T-helper 1 cell treated with Interleukin-12 subunit alpha and Interleukin-12 subunit beta and Interleukin-4 antibody, amounts not matched to agents 30 ng/mL and 1 ng/mL, for 36 hours (primary cell): ENCODE data around the gene EEF1AKMT3. TPM values are rescaled to one million over a fixed set of nuclear protein-coding genes. Genes with fewer than 3 reads are reported as not detected.

Source experiments
- intact Hi-C: fragments of 100-400 bp; cut with micrococcal nuclease; formaldehyde crosslinking; loops from one replicate; pipeline ENCODE4 v1.15.1; 2024
- total RNA-seq: library from RNA; stranded (reverse); gene quantifications from 2 replicates; pipeline ENCODE4 v1.2.3, GENCODE V29; 2022

The EEF1AKMT3 gene
- total RNA-seq: 2.9 and 4.2 TPM in 2 replicates

DNA sequence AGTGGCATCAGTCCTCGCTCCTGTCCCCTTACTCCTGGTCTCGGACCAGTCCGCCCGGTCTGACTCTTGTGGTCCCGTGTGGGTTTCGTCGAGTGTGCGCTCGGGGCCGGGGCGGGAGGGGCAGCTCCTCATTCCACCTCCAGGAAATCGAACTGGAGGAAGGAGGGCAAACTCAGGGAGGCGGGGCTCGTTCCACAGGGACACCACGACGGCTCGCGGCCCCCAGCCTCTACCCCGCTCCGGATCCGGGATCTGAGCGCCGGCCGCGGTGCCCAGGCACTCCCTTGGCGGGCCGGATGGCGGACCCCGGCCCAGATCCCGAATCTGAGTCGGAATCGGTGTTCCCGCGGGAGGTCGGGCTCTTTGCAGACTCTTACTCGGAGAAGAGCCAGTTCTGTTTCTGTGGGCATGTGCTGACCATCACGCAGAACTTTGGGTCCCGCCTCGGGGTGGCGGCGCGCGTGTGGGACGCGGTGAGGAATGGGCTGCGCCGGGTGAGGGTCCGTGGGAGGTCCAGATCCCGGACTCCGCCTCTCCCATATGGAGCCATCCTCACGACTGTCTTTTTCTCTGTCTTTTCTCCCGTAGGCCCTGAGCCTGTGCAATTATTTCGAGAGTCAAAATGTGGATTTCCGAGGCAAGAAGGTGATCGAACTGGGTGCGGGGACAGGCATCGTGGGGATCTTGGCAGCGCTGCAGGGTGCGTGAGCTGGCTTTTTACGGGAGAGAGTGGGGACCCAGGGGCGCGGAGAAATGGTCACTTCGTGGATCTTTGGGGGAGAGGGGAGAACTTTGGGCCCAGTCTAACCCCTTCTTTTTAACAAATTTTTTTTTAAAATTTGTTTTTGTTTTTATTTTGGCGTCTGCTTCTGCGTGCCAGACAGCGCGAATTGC lies at the start of gene EEF1AKMT3:
Gene EEF1AKMT3 (plus strand): TSS at position 186 of the 894 bp plus-strand sequence. CDS start 111 bp downstream, at position 297.
- intact Hi-C loops: loop anchor here (1.0 to 5.0 kb wide), 10 partner anchors 10 to 1825 kb away; partner anchors contain the start of genes ATP23, CDK4, OS9 and SLC16A7

DNA sequence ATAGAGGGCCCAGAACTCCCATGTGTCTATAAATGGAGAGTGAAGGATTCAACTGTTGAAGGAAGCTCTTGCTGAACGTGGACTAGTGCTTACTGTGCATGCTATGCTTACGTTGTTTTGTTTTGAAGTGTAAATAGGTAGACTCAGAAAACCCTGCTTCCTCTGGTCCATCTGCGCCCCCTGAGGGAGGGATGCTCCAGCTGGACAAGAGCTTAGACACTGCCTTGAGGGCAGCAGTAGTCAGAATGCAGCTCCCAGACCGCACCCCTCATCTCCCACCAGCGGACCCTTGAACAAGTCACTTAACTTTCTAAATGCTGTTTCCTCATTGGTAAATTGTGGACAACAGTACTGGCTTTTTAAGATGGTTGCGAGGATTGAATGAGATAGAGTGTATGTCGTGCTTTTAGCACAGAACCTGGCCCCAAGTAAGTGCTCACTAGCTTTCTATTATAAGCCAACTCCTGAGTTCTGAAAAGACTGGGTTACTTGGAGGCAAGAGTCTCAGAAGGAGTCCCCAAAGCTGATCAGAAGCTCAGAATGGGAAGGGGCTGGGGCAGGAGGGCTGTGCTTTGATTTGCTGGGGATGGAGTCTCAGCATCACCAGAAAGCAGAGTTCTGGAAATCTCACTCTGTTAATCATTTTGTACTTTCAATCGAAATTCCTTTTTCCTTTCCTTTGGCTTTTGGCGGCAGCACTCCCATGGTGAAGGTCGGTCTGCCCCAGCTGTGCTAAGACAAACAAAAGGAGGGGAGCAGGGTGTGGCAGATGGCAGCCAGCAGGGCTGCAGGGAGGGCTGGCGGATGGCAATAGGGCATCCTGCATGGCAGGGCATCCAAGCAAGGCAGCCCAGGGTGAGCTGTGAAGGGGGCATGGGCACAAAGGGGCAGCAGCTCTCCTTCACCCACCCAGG lies 49.4 kb upstream of the EEF1AKMT3 start:
- intact Hi-C loops: no loop called here

DNA sequence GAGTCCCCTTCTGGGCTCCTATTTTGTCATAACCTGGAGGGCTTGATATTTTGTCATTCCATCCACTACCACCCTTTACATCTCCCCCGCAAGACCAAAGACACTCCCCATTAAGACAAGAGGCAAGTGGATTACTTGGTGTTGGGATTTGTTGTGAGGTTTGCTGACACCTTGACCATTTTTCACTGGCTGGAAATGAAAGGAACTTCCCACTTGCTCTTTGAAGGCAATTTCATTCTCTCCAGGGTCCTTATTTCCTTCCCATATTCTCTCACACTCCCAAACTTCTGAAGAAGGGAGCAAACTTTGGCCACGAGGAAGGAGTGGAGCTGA lies 48.8 kb upstream of the EEF1AKMT3 start:
- intact Hi-C loops: no loop called here

DNA sequence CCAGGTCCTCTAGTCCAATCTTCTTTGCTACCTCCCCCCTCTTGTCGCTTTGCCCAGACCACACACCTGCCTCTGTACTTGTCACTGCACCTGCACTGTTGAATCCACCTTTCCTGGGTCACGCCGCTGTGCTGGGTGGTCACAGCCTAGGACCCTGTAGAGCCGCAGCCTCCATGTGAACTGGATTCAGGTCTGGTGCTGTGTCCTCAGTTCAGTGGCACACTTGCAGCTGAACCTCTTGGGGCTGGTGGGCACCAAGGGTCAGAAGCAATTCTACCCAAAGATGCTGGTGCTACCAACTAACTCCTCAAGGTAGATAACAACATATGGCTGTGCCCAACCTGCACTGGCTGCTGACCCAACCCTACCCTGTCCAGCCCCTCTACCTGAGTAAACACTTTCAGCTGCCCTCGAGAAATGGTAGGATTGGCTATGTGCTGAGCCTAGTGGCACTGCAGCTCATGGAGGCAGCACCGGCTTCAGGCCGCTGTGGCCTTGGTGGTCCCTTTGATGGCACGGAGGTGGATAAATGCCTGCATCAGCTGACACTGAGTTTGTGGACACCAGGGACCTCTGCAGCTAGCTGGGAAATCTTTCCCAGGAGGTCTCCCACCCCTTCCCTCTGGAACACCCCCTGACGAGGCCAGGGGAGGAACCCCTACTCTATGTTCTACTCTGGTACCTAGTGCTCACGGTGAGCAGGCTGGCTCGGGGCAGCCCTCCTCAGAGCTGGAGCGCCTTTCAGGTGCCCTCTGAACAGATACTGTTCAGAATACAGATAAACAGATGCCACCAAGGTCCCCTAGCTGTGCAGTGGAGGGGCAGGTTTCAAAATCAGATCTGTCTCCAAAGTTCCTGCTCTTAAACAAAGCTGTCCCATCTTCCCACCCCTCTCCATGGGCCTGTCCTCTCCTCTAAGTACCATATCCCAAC lies 48.1 kb upstream of the EEF1AKMT3 start:
- intact Hi-C loops: no loop called here

DNA sequence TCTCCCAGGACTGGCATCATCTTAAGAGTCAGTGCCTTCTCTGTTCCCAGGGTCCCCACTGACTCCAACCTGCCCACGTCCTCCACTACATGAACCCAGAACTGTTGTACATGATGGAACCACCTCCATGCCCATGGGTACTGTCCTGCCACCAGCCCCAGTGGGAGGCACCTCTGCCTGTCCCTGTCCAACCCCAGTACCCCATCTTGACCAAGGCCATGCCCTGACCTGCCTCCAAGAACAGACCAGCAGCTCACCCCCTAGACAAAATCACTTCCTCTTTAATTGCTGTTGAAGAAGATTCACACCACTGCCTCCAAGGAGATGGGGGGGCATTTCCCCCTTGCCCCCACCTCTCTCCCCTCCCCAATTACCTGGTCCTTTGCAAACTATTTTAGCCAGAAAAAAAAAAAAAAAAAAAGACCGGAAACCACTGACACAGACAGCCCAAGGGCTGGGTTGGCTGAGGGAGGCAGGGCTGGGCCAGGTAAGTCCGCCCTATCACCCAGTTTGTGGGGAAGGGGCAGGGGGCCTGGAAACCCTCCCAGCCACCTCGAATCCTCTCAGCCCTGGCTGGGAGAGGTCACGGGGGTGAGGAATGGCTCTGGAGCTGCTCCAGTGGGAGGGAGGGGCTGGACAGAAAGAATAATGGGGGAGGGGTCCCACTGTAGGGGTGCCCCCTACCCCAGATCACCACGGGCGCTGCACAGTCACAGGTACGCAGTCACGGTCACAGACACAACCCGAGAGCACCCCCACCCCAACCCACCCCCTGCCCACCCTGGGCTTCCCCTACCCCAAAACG lies 47.3 kb upstream of the EEF1AKMT3 start:
- intact Hi-C loops: no loop called here

DNA sequence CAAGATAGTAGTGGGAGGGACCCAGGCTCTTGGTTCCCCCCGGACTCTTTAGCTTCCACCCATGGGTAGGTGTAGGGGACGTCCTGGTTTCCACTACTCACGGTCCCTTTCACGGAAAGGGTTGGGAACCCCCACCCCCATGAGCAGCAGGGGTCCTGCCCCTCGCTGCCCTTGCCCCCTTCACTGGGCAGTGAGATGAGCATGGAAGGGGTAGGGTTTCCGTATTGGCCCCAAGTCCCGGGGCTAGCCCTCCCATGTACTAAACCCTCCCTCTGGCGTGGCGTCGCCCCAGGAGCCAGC lies 46.6 kb upstream of the EEF1AKMT3 start:
- intact Hi-C loops: no loop called here

DNA sequence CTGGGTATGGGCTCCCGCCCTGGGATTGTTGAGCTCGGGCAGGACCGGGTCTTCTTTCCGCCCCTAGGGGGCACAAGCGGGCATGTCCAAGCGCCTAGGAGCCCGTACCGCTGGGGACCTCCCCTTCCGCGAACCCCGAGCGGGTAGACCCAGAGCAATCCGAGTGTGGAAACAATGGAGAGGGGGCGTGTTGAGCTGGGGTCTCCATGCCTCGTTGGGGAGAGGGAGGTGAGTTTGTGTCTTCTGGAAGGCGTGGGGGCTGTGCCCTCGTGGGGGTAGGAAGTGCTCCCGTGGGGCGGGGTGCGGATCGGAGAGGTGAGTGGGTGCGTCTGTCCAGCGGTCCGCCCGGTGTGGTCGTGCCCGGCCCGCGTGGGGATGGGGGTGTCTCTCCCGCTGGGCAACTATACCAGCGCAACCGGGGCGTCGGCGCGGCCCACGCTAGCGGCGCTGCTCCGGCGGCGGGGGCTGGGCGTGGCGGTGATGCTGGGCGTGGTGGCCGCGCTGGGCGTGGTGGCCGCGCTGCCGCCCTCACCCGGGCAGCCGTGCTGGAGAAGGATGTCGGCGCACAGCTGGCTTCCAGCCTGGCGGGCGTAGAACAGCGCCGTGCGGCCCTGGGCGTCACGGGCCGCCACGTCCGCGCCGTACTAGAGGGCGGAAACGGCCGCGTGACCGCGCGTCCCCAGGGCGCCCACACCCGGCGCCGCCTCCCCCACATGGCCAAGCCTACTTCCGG lies 46.1 kb upstream of the EEF1AKMT3 start:
- intact Hi-C loops: no loop called here

DNA sequence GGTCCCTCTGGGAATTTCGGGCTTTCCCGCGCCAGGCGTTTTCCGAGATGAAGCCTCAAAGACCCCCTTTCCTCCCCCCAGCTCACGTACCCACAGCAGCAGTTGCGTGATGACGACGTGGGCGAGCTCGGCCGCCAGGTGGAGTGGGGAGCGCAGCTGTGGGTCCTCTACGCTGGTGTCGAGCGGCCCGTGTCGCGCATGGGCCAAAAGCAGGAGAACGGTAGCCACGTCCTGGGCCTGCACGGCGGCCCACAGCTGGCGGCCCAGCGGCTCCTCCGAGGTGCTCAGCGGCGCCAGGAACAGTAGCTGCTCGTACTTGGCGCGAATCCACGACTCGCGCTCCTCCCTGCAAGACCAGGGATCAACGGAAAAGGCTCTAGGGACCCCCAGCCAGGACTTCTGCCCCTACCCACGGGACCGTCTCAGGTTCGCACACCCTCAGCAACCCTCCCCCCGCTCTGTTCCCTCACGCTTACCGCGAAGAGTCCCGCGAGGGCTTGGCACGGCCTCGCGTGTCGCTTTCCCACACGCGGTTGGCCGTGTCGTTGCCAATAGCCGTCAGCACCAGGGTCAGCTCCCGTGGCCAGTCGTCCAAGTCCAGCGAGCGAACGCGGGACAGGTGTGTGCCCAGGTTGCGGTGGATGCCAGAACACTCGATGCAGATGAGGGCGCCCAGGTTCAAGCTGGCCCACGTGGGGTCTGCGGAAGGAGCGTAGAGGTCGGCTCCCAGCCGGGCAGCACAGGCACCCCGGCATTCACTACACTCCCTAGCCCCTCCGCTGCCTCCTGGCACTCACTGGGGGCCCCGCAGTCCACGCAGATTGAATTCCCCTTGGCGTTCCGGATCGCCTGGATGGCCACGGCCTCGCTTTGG lies 45.3 kb upstream of the EEF1AKMT3 start:
- intact Hi-C loops: no loop called here

DNA sequence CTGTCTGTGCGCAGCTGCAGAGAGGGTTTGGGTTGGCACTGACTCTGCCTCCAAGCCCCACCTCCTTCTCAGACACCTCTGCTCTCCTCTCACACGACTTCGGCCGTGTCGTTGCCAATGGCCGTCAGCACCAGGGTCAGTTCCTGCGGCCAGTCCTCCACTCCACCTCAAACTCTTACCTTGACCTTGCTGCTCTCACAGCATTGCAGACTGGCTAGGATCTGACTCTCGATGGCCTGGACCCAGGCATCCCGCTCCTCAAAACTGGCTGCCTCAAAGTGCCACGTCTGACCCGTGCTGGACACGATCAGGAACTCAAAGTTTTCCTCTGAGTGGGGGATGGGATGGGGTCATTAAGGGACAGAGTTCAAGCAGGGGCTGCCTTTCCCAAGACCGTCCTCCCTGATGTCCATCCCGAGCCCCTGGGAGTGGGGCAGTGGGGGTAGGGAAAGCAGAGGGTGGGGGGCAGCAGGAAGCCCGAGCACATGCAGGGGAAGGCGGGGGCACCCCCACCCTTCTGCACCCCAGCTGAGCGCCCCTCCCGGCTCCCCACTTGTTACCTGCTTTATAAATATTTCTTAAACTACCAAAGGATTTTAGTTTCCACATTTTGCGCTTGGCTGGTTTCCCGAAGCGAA lies 44.5 kb upstream of the EEF1AKMT3 start:
- intact Hi-C loops: no loop called here

DNA sequence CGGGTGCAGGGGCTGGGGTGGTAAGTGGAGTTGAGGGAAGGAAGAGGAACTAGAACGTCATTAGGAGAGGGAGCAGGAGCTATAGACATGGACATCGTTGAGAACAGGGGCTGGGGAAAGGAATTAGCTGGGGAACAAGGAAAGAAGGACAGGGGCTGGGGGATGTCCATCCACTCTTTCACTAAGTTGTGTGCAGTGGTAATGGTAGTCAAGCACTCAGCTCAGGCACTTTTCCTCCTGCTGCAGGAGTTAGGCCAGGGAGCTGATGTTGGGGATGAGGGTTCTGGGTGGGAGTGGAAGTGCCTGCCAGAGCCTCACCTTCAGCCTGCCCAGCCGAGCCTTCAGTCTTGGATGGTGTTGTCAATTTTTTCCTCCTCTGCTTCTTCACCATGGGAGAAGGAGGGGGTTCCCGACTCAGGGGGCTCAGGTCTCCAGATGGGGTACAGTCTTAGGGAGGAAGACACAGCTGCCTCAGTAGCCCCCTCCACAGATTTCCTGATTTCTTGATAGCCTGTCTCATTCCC lies 43.0 kb upstream of the EEF1AKMT3 start:
- intact Hi-C loops: no loop called here

DNA sequence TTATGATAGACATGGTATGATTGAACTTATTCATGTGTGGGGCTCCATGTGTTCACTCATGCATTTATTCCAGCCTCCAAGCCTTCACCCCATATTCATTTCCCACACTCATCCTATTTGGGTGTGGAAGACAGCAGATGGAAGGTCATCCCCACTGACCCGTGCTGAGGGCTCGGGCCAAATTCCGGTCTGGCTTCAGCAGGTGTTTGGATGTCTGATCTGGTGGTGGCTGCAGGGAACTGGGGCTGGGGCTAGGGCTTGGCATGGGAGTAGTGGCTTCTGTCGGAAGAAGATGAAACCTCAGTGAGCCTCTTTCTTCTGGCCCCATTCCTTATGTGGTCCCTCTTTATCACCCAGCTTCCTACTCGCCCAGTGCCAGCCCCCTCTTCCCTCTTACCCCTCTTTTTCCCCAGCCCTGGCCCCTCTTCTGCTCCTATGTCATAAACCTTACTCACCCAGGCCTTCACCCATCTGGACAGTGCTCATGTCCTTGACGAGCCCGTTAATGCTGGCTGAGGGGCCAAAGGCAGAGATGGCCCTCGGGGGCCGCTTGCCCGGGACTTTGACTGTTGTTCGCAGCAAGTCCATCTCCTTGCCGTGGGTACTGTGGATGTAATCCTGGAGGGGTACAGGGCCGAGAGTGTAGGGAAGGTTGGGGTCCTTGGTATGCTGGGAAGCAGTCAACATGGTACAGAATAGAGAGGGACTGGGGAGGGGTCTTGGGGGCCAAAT lies 41.9 kb upstream of the EEF1AKMT3 start:
- intact Hi-C loops: no loop called here

DNA sequence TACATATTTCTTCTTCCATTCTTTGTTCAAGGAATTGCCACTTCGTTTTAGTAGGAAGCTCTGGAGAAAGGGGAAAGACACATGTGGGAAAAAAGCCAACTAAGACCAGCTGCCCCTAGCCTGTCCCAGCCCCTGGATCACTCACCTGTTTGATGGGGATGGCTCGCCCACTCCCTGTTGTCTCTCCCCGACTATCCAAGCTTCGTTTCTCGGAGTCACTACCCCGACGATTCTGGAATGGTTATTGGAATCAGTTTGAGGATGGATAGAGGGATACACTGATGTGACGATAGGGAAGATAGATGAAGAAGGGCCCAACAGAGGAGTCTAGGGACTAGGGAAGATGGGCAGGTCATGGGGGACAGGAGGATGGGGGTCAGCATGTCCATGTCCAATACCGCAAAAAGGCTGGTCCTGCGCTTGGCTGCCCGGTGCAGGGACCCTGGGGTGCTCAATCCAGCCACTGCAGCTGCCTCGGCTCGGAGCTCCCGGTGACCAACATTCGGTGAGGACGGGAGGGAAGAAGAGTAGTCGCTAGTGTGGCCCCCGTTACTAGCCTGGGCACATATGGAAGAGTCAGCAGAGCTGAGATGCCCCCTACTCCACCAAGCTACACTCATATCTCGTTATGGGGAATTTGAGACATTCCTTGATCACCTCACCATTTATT lies 40.9 kb upstream of the EEF1AKMT3 start:
- intact Hi-C loops: no loop called here

DNA sequence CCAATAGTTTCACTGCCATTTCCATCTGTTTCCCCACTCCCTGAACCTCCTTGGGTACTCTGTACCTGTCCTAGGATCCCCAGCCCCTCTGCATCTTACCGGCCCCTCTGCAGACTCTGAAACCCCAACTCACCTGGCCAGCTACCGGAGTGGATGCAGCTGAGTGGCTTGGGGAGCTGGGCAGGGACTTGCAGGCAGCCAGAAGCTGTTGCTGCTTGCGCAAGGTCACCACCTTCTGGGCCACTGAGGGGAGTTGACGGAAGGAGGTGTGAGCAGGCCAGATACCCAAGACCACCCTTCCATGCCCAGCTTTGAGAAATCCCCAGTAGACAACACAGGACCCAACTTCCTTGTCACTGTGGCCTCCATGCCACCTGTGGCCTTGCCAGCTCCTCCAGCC lies 40.1 kb upstream of the EEF1AKMT3 start:
- intact Hi-C loops: no loop called here

DNA sequence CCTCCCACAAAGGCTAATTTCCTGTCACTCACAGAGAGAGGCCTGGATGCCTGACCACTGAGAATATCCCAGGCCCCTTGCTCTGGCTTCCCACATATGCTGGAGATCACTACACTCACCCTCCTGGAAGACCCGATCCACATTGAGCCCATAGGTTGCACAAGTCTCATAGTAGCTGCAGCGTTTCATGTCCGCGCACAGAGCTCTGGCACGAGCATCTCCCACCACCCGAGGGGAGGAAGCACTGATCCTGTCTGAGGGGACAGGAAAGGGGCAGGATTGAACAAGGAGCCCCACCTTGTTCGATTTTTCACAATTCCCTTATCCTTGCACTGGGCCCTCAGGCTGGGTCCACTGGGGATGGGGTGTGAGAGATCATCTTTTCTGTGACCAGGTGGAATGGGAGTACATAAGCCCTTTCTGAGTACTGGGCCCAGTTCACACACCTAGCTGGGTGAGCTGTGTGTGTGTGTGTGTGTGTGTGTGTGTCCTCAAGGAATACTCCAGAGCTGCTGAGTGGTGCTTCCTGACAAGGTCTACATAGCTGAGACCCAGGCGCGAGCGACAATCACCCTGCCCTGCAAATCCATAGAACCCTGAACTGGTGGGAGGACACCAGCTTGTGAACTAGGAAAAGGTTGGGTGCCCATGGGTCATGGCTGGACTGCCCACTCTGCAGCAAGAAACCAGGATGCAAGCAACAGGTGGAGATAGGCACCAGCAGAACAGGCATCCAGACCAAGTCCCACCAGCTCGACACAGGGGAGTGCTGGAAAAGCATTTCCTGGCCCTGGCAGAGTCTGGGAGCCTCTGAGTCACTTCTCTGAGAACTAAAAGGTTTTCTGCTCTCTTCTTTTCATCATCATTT lies 39.5 kb upstream of the EEF1AKMT3 start:
- intact Hi-C loops: no loop called here

DNA sequence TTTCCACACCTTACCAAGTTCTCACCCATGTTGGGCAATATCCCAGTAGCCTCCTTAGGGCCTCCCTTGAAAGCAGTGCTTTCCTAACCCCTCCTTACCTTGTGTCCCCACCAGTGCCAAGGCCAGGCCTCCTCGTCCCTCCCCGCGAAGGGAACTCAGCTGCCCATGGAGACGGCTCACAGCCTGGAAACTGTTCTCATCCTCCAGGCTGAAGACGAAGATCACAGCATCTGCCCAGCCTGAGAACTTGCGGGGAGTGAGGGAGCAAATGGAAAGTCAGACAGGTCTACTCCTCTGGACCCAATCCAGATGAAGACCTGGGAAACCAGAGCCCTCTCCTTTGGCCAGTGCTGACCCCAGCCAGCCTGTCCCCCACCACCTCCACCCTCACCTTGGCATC lies 38.5 kb upstream of the EEF1AKMT3 start:
- intact Hi-C loops: no loop called here

DNA sequence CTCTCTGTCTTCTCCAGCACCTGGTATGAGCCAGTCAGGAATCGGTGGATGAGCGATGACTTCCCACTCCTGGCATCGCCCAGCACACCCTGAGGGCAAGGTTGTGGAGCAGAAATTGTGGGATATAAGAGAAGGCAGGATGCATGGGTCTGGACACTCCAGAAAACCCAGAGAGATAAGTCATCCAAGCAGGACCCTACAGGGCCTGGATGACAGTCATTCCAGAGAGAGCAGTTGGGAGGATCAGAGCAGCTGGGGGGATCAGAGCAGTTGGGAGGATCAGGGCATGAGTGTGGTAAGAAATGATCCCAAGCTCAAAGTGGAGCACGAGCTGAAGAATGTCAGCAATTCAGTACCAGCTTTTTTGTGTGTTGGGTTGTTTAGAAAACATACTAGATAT lies 37.8 kb upstream of the EEF1AKMT3 start:
- intact Hi-C loops: no loop called here
